Psoas muscle (tissue), 8 donors: ENCODE data around the gene FAM131A. TPM values are rescaled to one million over a fixed set of nuclear protein-coding genes. Genes with fewer than 3 reads are reported as not detected.

Source experiments
- ATAC-seq, 4 donors: fragments of 200-7000 bp; cut with Tn5 transposase; one replicate each; pipeline ENCODE4 v1.9.1; 2020; ENCODE audit warnings: moderate library complexity in 3 of 4, mild to moderate bottlenecking in 2 of 4
- DNase-seq, 2 donors: peaks; one replicate each; pipeline ENCODE4 v3.0.0-alpha.2; 2020
- H3K27ac ChIP-seq: fragments of 200-600 bp; one replicate; pipeline ENCODE4 v1.8.0; 2022
- H3K27me3 ChIP-seq, 3 donors: fragments of 200-600 bp in 1 of 3; one replicate each; pipeline versions ENCODE4 v1.6.1 to v1.8.0; 2013 to 2022; ENCODE audit warnings: low read length in 2 of 3, mild to moderate bottlenecking in 2 of 3, moderate library complexity in 1 of 3; ENCODE audit not compliant: insufficient read depth in 3 of 3
- H3K36me3 ChIP-seq, 2 donors: fragments of 200-600 bp in 1 of 2; one replicate each; pipeline versions ENCODE4 v1.6.1 to v1.8.0; 2013 to 2022; ENCODE audit warnings: low read depth in 1 of 2, mild to moderate bottlenecking in 1 of 2, moderate library complexity in 1 of 2; ENCODE audit not compliant: insufficient read depth in 1 of 2
- H3K4me1 ChIP-seq: fragments of 200-600 bp; one replicate; pipeline ENCODE4 v1.8.0; 2022
- H3K4me3 ChIP-seq: fragments of 200-600 bp; one replicate; pipeline ENCODE4 v1.8.0; 2022; ENCODE audit warnings: mild to moderate bottlenecking
- H3K9me3 ChIP-seq: fragments of 200-600 bp; one replicate; pipeline ENCODE4 v1.8.0; 2022
- CTCF ChIP-seq: fragments of 200-600 bp; IDR thresholded peaks from one replicate; pipeline ENCODE4 v1.8.0; 2022; ENCODE audit warnings: antibody characterized with exemption
- WGBS, 3 donors: extraction: QIAGEN DNeasy Blood & Tissue Kit; methylation state at CpG; one replicate each; pipeline versions ENCODE4 v1.1.6 to v1.1.7; 2013; 5-methylcytosine and 5-hydroxymethylcytosine counted together
- intact Hi-C, 2 donors: fragments of 100-400 bp; cut with DNase I; formaldehyde crosslinking; loops; one replicate each; pipeline versions ENCODE4 v1.11.0 to v1.14.2; 2022
- polyA plus RNA-seq, 3 donors: library from polyadenylated mRNA; stranded (reverse); fragments of 200-250 nt; gene quantifications; one replicate each; pipeline ENCODE4 v1.2.3, GENCODE V29; 2013
- total RNA-seq, 4 donors: library from RNA; stranded (reverse); fragmentation: NEBNext Ultra II Directional in 2 of 4; extraction: Animal tissue kit (Norgen Biotek cat#: 25700) in 2 of 4; gene quantifications; one replicate each; pipeline versions ENCODE4 v1.2.1 to v1.2.4, GENCODE V29; 2021 to 2023
- donor health status: healthy with polysubstance abuse.
- donor health status: DM: no; HTN: no; CAD: no; lungs with moderate emphysema.
- donor health status: Bipolar disorder and iron deficiency.
- donor health status: healthy.
- donor health status: DM: yes; HTN: yes; CAD: no.
- donor health status: DM: no; HTN: no; CAD: no.
- donor health status: DM: no; HTN: no; CAD: no.
- donor health status: DM: yes; HTN: yes; CAD: no.

The FAM131A gene
- total and polyA plus RNA-seq, 7 donors = 12.6 to 26.8 (median 13.9) TPM

GRCh38 chr3:184291738-184292445 is 45.5 kb upstream of the FAM131A start:
- Histone ChIP-seq H3K4me1 (no peaks in the 10 kb centered on the region), H3K27ac (no peak overlapping the region), H3K27me3 (no peaks in the 10 kb centered on the region), H3K9me3 (no peaks in the 10 kb centered on the region), H3K36me3 (no peaks in the 10 kb centered on the region), H3K4me3 (no peak overlapping the region)
- DNase-seq (no peak), ATAC-seq (no peak)
- intact Hi-C loops = loop anchor here in 1 of 2 donors (5.0 kb wide), 1 partner anchor 395 kb away; no protein-coding TSS in a partner anchor
- no peak for TF ChIP-seq CTCF
- 89 to 93% (median 90%) methylated on average over 20 to 21 of the region's 21 CpGs for WGBS, 3 donors

GRCh38 chr3:184295771-184296170 is 41.6 kb upstream of the FAM131A start:
- H3K27me3 ChIP-seq = no peaks in the 10 kb centered on the region
- DNase-seq = no peak
- H3K9me3 ChIP-seq = no peaks in the 10 kb centered on the region
- H3K4me3 ChIP-seq = no peak overlapping the region
- H3K27ac ChIP-seq = no peak overlapping the region
- intact Hi-C loops = loop anchor here in 1 of 2 donors (5.0 kb wide), 1 partner anchor 158 kb away; the partner anchor contains the start of gene EIF2B5
- 61 to 64% (median 62%) methylated on average over 3 of the region's 3 CpGs for WGBS, 3 donors
- H3K4me1 ChIP-seq = peaks cover 14% of the 10 kb centered on the region
- H3K36me3 ChIP-seq = peaks cover 6 to 10% of the 10 kb centered on the region in 2 donors
- no peak for ATAC-seq
- TF ChIP-seq CTCF = no peak

- no peak overlapping the region for H3K27ac ChIP-seq
- no peak for ATAC-seq
- H3K36me3 ChIP-seq = peaks cover 9 to 19% of the 10 kb centered on the region in 2 donors
- intact Hi-C loops = loop anchor here in 1 of 2 donors (5.0 kb wide), 1 partner anchor 159 kb away; the partner anchor contains the start of gene EIF2B5
- H3K4me3 ChIP-seq = no peak overlapping the region
- no peak for DNase-seq
- no peak for TF ChIP-seq CTCF
- H3K9me3 ChIP-seq = no peaks in the 10 kb centered on the region
- peaks cover 23% of the 10 kb centered on the region for H3K4me1 ChIP-seq
- H3K27me3 ChIP-seq = no peaks in the 10 kb centered on the region
- 78 to 90% (median 79%) methylated on average over 7 of the region's 7 CpGs for WGBS, 3 donors
Measured at GRCh38 chr3:184296616-184297015, 40.8 kb upstream of the FAM131A start.

- WGBS, 3 donors = 0 to 1% (median 0%) methylated on average over 55 to 78 of the region's 78 CpGs
- ATAC-seq (peak; percentile 98 to 99 (median 99)), DNase-seq (peak; percentile 98 to 99)
- TF ChIP-seq CTCF = no peak
- peak within 1 kb of the TSS; percentile 97 for H3K4me3 ChIP-seq
- H3K4me1 ChIP-seq = peaks cover 25% of the 10 kb centered on the region
- H3K36me3 ChIP-seq = peaks cover 21 to 42% of the 10 kb centered on the region in 2 donors
- H3K27ac ChIP-seq = peak within 1 kb of the TSS; percentile 84
- H3K9me3 ChIP-seq = no peaks in the 10 kb centered on the region
- no peaks in the 10 kb centered on the region for H3K27me3 ChIP-seq
- intact Hi-C loops = loop anchor here in 1 of 2 donors (5.0 kb wide), 1 partner anchor 162 kb away; the partner anchor contains the start of gene EIF2B5
Measured at GRCh38 chr3:184298759-184299487, 38.5 kb upstream of the FAM131A start, which contains the start of gene PSMD2. TSS of gene PSMD2 (plus strand) at chr3:184299241. CDS start at chr3:184299267, 26 bp downstream.
